AG09319 (cell line): ENCODE results near the gene FH.

ENCODE experiments used
- DNase-seq: peaks from one replicate; pipeline ENCODE4 v3.0.0-alpha.2; 2010; ENCODE audit warnings: low read depth; ENCODE audit errors: extremely low read depth
- TF ChIP-seq, protein P1 (sequence below): IDR thresholded peaks from 2 replicates; pipeline ENCODE4 v1.5.1; 2011; ENCODE audit warnings: low read depth, mild to moderate bottlenecking, inconsistent platforms, low read length, moderate library complexity

The FH gene

DNA sequence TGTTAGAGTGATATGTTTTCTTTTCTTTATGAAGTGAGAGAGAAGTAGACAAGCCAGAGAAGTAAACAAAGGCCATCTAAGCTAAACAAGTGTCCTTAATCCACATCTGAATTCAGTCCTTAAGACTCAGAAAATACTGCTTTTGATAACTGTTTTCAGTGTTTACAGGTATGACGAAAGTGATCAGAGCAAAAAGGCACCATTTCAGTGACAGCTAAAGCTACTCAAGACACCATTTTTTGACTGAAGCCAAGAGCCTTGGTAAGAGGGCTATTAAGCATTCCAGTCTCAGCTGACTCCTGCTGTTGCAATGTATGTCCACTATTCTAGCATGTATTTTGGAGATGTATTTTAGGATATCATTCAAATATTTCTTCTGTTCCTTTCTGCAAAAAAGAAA is 16.7 kb upstream of the FH start:
- DNase-seq: no peak
- TF ChIP-seq, protein P1, sequence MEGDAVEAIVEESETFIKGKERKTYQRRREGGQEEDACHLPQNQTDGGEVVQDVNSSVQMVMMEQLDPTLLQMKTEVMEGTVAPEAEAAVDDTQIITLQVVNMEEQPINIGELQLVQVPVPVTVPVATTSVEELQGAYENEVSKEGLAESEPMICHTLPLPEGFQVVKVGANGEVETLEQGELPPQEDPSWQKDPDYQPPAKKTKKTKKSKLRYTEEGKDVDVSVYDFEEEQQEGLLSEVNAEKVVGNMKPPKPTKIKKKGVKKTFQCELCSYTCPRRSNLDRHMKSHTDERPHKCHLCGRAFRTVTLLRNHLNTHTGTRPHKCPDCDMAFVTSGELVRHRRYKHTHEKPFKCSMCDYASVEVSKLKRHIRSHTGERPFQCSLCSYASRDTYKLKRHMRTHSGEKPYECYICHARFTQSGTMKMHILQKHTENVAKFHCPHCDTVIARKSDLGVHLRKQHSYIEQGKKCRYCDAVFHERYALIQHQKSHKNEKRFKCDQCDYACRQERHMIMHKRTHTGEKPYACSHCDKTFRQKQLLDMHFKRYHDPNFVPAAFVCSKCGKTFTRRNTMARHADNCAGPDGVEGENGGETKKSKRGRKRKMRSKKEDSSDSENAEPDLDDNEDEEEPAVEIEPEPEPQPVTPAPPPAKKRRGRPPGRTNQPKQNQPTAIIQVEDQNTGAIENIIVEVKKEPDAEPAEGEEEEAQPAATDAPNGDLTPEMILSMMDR: no peak

DNA sequence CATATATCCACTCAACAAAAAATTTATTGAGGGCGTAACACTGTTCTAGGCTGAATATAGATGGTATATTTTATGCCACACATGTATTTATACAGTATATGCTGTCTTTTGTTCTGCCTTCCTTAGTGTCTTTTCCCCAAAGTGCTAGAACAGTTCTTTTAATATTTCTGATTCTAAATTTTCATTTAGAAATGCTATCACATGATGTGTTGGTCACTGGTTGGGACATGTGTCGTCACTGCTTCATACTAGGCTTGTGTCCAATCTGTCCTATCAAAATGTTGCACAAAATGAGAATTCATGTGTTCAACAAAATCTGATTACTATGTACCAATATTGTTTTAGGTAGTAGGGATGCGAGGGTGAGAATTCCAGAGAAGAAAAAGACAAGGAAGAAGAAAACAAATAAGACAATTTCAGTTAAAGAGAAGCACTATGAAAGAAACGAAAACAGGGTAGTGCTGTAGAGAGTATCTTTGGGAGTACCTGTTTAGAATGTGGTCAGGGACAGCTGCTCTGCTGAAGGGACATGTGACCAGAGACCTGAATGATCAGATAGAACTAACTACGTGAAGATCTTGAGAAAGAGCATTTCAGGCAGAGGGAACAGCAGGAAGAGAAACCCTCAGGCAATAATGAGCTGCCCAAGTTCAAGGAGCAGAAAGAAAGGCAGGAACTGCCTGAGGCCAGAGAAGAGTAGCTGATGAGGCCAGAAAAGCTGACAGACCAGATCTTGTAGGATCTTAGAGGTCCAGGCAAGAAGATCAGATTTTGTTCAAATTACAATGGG is 14.0 kb upstream of the FH start:
- TF ChIP-seq, protein P1: no peak

DNA sequence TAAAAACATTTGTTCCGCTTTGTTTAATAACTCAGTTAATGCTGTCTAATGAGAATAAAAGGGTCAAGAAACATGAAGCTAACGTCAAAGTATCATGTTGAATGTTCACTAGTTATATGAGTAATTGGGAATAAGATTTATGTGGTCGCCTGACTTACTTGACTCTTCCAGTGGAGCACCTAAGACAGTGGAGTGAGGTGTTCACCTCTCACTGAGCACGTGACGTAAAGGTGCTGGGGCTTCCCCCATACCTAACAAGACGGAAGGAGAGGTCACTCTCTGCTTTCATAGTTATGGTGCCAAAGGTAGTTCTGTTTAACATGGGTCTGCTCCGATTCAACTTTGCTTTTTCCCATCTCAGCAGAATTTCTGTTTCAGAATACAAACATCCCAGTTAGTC is 13.3 kb upstream of the FH start:
- TF ChIP-seq, protein P1: no peak
- no peak for DNase-seq

More for the DNA sequence above, 14.0 kb upstream of the FH start:
- DNase-seq: no peak

DNA sequence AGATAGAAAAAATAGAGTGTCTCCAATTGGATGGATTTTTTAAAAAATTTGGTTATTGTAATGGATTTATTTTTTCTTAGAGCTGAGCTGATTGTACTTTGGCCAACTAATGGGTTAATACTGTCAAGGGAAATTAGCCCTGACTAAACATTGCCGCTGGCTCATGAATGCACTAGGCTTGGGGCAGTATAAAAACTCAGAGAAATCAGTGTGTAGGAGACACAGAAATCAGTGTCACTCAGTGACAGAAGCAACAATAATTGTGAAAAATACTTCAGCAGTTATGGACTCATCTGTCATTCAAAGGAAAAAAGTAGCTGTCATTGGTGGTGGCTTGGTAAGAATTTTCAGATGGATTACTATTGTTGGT is 12.6 kb upstream of the FH start, which contains the start of gene KMO:
TSS of gene KMO (plus strand) at position 217 of the 370 bp plus-strand sequence. CDS start at position 284, 67 bp downstream.
- TF ChIP-seq, protein P1: no peak
- DNase-seq: no peak

DNA sequence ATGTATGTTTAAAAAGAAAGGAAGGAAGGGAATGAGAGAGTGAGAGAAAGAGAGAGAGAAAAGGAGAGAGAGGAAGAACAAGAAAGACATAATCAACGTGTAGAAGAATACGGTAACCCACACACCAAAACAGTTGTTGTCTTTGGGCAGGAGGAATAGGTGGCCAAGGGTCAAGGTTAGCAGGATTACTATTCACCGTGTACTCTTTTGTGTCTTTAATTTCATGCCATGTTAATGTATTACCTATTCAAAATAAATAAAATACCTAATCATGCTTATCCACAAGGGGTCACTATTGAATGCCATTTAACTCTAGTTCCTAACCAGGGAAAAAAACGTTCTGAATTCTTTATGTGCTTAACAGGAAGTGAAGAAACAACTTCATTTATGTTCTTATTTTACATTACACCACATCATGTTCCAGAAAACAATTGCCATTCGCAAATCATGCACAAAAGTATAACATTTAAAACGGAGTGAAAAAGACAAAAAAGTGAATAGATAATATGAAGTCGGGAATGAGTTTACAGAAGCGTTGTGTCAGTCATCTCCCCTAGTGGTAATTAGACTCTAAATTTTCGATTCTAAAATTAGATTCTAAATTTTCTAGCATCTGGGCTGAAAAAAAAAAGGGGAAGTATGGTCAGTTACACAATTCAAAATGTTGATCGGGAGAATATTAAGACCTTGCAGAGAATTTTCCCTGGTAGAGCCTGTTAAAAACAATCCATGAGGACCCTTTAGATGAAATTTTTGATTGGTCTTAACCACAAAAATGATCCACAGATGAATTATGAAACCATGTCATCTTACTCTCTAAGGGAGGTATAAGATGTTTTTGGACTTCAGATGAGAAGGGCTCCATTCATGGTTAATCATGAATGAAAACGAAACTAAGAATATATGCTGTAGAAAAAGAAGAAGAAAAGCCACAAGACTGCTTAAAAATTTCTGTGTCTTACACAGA is 11.9 kb upstream of the FH start:
- DNase-seq: peak; percentile 41
- TF ChIP-seq, protein P1: peak; percentile 45

DNA sequence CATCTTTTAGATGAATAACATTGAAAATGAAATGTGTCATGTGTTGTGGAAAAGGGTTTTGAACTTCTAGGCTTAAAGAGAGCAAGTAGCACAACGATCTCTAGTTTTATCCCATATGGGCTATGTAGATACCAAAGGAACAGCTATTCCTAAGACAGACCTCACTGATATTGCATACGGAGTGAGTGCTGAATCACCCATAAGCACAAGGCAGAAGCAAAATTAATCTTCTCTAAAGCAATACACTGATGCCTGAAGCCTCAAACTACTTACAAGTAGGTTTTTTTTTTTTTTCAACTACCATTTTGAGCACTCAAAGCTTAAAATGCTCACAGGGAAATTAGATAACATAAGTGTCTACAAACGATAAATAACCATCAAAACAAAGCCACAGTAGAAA is 7.6 kb upstream of the FH start:
- TF ChIP-seq, protein P1: no peak

DNA sequence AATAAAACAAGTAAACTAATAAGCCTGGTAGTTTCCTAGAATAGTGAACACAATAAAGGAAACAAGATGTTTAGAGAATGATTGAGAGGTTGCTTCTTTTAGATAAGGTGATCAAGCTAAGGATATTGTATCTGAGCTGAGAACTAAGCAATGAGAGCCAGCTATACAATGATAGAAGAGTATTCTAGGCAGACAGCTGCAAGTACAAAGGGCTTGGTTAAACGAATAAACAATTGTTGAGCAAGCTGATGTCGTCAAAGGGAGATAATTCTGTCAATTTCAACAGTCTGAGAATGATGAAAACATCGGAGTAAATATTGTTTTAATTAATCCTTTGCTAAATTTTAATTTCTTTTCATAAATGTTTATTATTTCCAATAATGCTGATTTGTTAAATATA is 5.5 kb upstream of the FH start:
- no peak for DNase-seq
- TF ChIP-seq, protein P1: no peak

More for the DNA sequence above, 7.6 kb upstream of the FH start:
- DNase-seq: no peak
